ENCODE results near the gene SNTG2. TPM values are rescaled to one million over a fixed set of nuclear protein-coding genes. Genes with fewer than 3 reads are reported as not detected.

SNTG2 gene
- total RNA-seq, 4 donors from 2014 or later, result 9.0 to 44.6 (median 30.8) TPM

DNA sequence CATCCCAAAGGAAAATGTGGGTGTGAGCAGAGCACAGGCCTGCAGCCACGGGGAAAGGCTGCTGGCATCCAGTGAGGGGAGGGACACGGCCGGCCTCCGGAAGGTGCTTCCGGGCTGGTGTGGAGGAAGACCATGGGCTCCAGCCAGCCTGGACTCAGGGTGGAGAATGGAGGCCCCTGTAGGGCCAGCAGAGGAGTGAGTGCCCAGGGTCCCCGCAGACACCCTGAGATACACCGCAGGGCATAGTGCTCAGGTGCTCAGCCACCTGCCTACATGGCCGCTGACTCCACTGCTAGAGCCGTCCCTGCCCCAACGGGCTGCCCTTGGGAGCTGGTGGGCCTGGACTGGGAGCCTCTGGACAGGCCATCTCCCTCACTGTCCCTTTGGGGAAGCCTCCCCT is 28.5 kb upstream of the SNTG2 start:
- WGBS, 2 donors, result 81 to 93% methylated on average over 5 to 10 of the region's 10 CpGs
- no peaks in the 10 kb centered on the region for H3K27me3 ChIP-seq

DNA sequence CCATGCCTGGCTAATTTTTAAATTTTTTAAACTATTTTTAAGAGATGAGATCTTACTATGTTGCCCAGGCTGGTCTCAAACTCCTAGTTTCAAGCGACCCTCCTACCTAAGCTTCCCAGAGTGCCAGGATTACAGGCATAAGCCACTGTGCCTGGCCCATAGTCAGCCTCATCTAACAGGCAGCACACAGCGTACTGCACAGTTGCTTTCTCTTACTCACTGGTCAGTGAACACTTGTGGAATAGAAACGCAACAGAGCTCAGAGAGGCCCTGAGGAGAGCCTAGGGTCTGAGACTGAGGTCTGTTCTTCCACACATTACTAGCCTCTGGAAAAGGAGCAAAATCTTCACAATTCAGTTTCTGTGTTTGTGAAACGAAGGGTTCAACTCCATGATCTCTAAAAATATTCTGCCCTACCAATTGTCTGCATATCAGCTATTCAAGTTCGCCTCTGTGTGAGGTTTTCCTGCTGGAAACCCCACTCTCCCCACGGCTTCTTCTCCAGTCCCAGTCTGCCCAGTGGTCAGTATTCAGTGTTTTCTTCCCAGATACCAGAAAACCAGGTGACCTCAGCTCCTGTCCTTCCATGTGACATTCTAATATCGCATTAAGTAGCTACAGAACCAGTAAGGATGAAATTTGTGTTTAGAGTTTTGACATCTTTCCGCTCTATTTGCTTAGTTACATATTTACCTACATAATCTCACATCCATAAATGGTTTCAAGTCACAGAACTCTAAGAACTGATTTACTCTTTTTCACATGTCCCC is 26.6 kb upstream of the SNTG2 start:
- Histone ChIP-seq H3K36me3 (no peaks in the 10 kb centered on the region), H3K27me3 (no peaks in the 10 kb centered on the region), H3K4me3 (no peak overlapping the region), H3K4me1 (no peaks in the 10 kb centered on the region), H3K27ac (no peak overlapping the region), H3K9me3 (peaks cover 0 to 3% (median 0%) of the 10 kb centered on the region in 4 donors)
- no peak for DNase-seq (ENCODE audit: low spot score in 2 of 2)
- TF ChIP-seq EP300 (IDR thresholded peaks at IDR 0.05) (no peak), POLR2A (IDR thresholded peaks at IDR 0.05) (no peak)
- TF ChIP-seq, protein P1, sequence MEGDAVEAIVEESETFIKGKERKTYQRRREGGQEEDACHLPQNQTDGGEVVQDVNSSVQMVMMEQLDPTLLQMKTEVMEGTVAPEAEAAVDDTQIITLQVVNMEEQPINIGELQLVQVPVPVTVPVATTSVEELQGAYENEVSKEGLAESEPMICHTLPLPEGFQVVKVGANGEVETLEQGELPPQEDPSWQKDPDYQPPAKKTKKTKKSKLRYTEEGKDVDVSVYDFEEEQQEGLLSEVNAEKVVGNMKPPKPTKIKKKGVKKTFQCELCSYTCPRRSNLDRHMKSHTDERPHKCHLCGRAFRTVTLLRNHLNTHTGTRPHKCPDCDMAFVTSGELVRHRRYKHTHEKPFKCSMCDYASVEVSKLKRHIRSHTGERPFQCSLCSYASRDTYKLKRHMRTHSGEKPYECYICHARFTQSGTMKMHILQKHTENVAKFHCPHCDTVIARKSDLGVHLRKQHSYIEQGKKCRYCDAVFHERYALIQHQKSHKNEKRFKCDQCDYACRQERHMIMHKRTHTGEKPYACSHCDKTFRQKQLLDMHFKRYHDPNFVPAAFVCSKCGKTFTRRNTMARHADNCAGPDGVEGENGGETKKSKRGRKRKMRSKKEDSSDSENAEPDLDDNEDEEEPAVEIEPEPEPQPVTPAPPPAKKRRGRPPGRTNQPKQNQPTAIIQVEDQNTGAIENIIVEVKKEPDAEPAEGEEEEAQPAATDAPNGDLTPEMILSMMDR (IDR thresholded peaks at IDR 0.05), result no peak
- 74% methylated on average over 8 of the region's 8 CpGs for WGBS, 2 donors

More for the DNA sequence above, 28.5 kb upstream of the SNTG2 start:
- H3K4me3 ChIP-seq, result no peak overlapping the region
- no peaks in the 10 kb centered on the region for H3K36me3 ChIP-seq
- no peak for TF ChIP-seq EP300 (IDR thresholded peaks at IDR 0.05)
- TF ChIP-seq POLR2A (IDR thresholded peaks at IDR 0.05), result no peak
- TF ChIP-seq, protein P1 (IDR thresholded peaks at IDR 0.05), result no peak
- DNase-seq (ENCODE audit: low spot score in 2 of 2), result no peak
- no peak overlapping the region for H3K27ac ChIP-seq
- peaks cover 0 to 3% (median 0%) of the 10 kb centered on the region in 4 donors for H3K9me3 ChIP-seq
- no peaks in the 10 kb centered on the region for H3K4me1 ChIP-seq

DNA sequence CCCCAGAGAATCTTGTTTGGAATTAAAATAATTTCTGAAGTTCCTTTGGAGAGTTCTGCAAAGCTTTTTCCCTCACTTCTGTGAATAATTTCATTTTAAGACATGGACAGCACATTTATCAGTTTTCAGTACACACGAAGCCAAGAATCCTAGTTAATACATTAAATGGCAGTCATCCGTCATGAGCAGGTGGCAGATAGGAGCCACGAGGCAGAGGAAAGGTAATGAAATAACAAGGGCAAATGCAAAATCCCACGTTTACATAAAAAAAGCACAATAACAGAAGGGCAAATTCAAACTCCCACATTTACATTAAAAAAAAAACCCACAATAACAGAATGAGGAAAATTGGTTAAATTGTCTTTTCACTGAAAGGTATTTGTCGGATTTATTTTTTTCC is 25.9 kb upstream of the SNTG2 start:
- Histone ChIP-seq H3K27ac (no peak overlapping the region), H3K36me3 (no peaks in the 10 kb centered on the region), H3K9me3 (peaks cover 0 to 3% (median 0%) of the 10 kb centered on the region in 4 donors), H3K4me3 (no peak overlapping the region), H3K4me1 (no peaks in the 10 kb centered on the region), H3K27me3 (no peaks in the 10 kb centered on the region)
- 73 to 74% methylated on average over 5 of the region's 5 CpGs for WGBS, 2 donors
- DNase-seq (ENCODE audit: low spot score in 2 of 2), result no peak
- TF ChIP-seq POLR2A (IDR thresholded peaks at IDR 0.05), result no peak
- no peak for TF ChIP-seq EP300 (IDR thresholded peaks at IDR 0.05)
- TF ChIP-seq, protein P1 (IDR thresholded peaks at IDR 0.05), result no peak

DNA sequence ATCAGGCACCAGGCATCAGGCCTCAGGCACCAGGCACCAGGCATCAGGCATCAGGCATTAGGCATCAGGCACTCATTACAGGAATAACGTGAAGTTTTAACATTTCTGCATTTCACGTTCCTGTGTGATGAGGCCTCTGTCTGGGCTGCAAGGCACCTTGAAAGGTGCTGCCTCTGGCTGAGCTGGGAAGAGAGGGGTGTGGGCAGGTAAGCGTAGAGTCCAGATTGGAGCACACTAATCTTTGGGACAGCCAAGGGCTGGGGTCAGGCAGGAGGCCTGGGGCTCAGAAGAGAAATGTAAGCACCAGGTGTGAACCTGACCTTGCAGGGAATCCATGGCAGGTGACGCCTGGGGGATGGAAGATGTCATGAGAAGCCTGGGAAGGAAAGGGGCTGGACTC is 25.3 kb upstream of the SNTG2 start:
- WGBS, 2 donors, result 75 to 81% methylated on average over 4 of the region's 4 CpGs
- Histone ChIP-seq H3K36me3 (no peaks in the 10 kb centered on the region), H3K9me3 (peaks cover 0 to 3% (median 0%) of the 10 kb centered on the region in 4 donors), H3K27me3 (no peaks in the 10 kb centered on the region), H3K4me3 (no peak overlapping the region), H3K27ac (no peak overlapping the region), H3K4me1 (no peaks in the 10 kb centered on the region)
- DNase-seq (ENCODE audit: low spot score in 2 of 2), result no peak
- TF ChIP-seq POLR2A (IDR thresholded peaks at IDR 0.05), result no peak
- TF ChIP-seq, protein P1 (IDR thresholded peaks at IDR 0.05), result no peak

DNA sequence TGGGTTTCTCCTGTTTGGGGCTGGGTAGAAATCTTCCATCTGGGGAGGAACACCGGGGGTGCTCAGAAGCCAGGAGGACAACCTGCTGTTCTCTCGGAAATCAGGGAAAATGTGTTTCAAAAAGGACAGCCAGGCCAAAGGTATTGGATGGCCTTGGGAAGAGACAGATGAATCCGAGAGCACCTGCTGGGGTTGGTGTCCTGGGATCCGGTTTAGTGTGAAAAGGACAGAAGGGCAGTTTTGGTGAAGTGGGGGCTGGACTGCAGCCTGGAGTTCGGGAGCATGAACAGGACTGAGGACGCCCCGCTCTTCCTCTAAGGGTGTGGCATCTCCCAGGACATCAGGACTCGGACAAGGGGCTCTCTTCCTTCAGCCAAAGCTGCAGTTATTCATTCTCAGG is 24.9 kb upstream of the SNTG2 start:
- DNase-seq (ENCODE audit: low spot score in 2 of 2), result no peak

More for the DNA sequence above, 24.9 kb upstream of the SNTG2 start:
- H3K27me3 ChIP-seq, result no peaks in the 10 kb centered on the region
- no peak overlapping the region for H3K27ac ChIP-seq
- WGBS, 2 donors, result 77 to 86% methylated on average over 8 of the region's 8 CpGs
- H3K4me3 ChIP-seq, result no peak overlapping the region
- H3K36me3 ChIP-seq, result no peaks in the 10 kb centered on the region
- TF ChIP-seq, protein P1 (IDR thresholded peaks at IDR 0.05), result no peak
- TF ChIP-seq POLR2A (IDR thresholded peaks at IDR 0.05) (no peak), EP300 (IDR thresholded peaks at IDR 0.05) (no peak)
- peaks cover 0 to 3% (median 0%) of the 10 kb centered on the region in 4 donors for H3K9me3 ChIP-seq
- no peaks in the 10 kb centered on the region for H3K4me1 ChIP-seq

Data from tibial nerve (tissue), 4 donors.